Activated CD4-positive, alpha-beta T cell treated with anti-CD3 and anti-CD28 coated beads for 24 hours (primary cell): ENCODE results near the gene ACSF2.
"Not testable (repeated sequence)": the region's sequence is repeated elsewhere in the genome, so short reads cannot be mapped to it uniquely, and the experiment has no call there.

Experiments
- DNase-seq, 2 donors: peaks; one replicate each; pipeline ENCODE4 v3.0.0-alpha.2; 2020; ENCODE audit warnings: low read depth in 2 of 2

Gene ACSF2

GRCh38 chr17:50425682-50426471, at the start of gene ACSF2:
TSS of gene ACSF2 (plus strand) at chr17:50426218. CDS start at chr17:50426262, 44 bp downstream.
- DNase-seq: peak; percentile 48 to 62

- no peak for DNase-seq
Measured at GRCh38 chr17:50379351-50380132, 46.5 kb upstream of the ACSF2 start.

- no peak for DNase-seq
Measured at GRCh38 chr17:50380369-50381259, 45.4 kb upstream of the ACSF2 start.

- no peak for DNase-seq
Measured at GRCh38 chr17:50381260-50381815, 44.7 kb upstream of the ACSF2 start.

GRCh38 chr17:50381920-50382319, 44.1 kb upstream of the ACSF2 start:
- DNase-seq: no peak

GRCh38 chr17:50382931-50383330, 43.1 kb upstream of the ACSF2 start:
- no peak for DNase-seq

- no peak for DNase-seq
Measured at GRCh38 chr17:50386510-50386909, 39.5 kb upstream of the ACSF2 start.

- DNase-seq: no peak
Measured at GRCh38 chr17:50388728-50389127, 37.3 kb upstream of the ACSF2 start.

GRCh38 chr17:50389534-50389933, 36.5 kb upstream of the ACSF2 start:
- no peak for DNase-seq

GRCh38 chr17:50392621-50393020, 33.4 kb upstream of the ACSF2 start:
- no peak for DNase-seq

- no peak for DNase-seq
Measured at GRCh38 chr17:50393700-50394099, 32.3 kb upstream of the ACSF2 start.

GRCh38 chr17:50394711-50395110, 31.3 kb upstream of the ACSF2 start:
- DNase-seq: no peak

- no peak for DNase-seq
Measured at GRCh38 chr17:50396261-50397110, 29.5 kb upstream of the ACSF2 start.

GRCh38 chr17:50397111-50397918, 28.7 kb upstream of the ACSF2 start, which contains the start of gene LRRC59:
TSS of gene LRRC59 (minus strand) at chr17:50397523. CDS start at chr17:50397317, 206 bp downstream.
- DNase-seq: peak; percentile 87 to 88

GRCh38 chr17:50397919-50398285, 28.1 kb upstream of the ACSF2 start:
- DNase-seq: no peak

- not testable (repeated sequence) for DNase-seq
Measured at GRCh38 chr17:50398672-50399071, 27.3 kb upstream of the ACSF2 start.

- not testable (repeated sequence) for DNase-seq
Measured at GRCh38 chr17:50399591-50399990, 26.4 kb upstream of the ACSF2 start.

GRCh38 chr17:50405351-50405750, 20.7 kb upstream of the ACSF2 start:
- not testable (repeated sequence) for DNase-seq

GRCh38 chr17:50406578-50406977, 19.4 kb upstream of the ACSF2 start:
- no peak for DNase-seq

- DNase-seq: no peak
Measured at GRCh38 chr17:50407921-50408320, 18.1 kb upstream of the ACSF2 start.
